HG03571 (cell line): ENCODE measurements around the gene BIRC3.

ENCODE experiments used
- ATAC-seq: cut with Tn5 transposase; IDR thresholded peaks from one replicate; pipeline ENCODE4 v1.9.1; 2021; ENCODE audit not compliant: unreplicated experiment

BIRC3 gene

GRCh38 chr11:102317099-102317767 is at the start of gene BIRC3:
BIRC3 (plus strand) TSS chr11:102317484; CDS start chr11:102324510, 7,026 bp downstream.
- peak; percentile 80 for ATAC-seq

GRCh38 chr11:102267609-102268008 is 49.7 kb upstream of the BIRC3 start:
- no peak for ATAC-seq

DNA sequence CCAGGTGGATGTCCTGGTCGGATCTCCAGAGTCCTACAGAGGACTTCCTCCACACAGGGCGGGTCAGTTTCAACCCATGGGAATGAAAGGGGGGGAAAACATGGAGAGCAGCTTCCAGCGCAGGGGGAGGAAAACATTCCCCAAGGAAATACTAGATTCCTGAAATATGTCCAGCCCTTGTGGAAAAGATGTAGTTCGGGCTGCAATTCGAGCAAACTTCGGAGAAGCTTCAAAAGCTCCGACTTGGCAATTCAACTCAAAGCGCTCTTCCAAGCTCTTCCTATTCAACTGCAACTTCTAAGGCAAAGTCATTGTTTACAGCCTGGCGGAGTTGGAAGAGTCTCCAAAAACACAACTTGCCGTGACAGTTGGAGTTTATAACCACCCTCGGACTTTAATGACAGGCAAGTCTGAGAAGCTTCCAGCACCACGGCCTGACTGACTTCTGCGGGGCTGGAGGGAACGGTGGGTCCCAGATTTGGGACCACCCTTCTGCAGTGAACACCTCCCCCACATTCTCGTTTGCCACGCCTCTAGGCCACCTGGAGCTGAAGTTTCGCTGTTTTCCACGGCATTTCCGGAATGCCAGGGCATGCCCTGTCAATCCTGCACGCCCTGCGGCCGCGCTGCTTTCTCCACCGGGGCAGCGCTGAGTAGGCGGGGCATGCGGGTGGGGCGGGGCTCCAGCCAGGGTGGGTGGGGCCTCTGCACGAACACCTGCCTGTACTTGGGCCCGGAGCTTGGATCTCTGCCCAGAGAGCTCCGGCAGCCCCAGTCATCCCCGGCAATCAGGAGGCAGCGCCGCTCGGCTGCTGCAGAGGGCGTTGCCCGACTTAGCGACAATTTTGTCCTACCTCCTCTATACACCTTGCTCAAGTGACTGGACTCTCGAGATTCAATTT is 49.0 kb upstream of the BIRC3 start:
- peak; percentile 99 for ATAC-seq

GRCh38 chr11:102268985-102269470 is 48.3 kb upstream of the BIRC3 start:
- no peak for ATAC-seq

DNA sequence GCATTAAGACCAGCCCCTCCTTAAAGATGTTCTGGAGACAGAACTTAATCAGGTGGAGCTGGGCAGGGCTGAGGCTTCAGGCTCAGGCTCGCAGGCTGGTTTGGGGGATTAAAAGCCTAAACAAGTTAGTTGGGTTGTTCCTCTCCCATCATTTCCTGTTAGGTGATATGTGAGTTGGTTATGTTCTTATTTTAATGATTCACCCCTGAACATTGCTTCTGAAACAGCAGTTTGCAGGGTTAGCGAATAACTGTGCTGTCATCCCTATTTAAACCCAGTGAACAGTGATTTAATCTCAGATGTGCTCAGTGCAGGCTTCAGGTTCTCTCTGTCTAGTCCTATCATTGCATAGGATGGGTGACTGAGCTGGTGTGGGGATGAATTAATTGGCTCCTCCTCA is 47.4 kb upstream of the BIRC3 start:
- no peak for ATAC-seq

- ATAC-seq: no peak
Observed at GRCh38 chr11:102272047-102272824, 45.0 kb upstream of the BIRC3 start.

- no peak for ATAC-seq
Observed at GRCh38 chr11:102274628-102275027, 42.7 kb upstream of the BIRC3 start.

DNA sequence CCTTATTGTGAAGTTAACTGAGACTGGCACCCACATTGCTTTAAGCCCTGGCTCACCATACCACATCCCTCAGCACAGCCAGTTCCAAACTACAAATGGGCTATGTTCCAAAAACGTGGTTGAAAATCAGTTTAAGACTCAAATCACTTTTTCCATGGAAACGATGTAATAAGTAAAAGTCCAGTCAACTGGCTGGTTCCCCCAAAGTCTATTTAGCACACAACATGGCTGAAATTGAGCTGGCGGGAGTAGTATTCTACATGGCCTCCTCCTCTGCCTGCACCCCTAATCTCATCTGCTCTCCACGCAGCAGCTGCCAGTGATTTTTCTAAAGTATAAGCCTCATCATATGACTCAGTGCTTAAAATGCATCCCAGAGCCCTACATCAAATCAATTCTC is 40.9 kb upstream of the BIRC3 start:
- ATAC-seq: no peak

DNA sequence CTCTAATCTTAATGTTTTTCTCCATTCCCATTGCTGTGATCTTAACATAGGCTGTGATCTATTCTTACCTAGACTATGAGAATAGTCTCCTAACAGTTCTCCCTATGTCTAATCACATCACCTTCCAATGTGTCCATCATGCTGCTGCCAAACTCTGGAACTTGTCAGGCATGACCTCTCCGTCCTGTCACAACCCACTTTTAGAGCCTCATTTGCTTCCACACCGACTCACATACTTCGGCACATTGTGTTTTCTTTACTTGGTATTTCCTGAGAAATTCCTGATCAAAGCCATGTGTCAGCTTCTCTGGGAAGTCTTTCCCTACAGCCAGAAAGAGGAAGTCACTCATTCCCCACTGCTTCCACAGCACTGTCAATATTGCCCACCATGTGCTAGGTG is 40.5 kb upstream of the BIRC3 start:
- ATAC-seq: no peak

DNA sequence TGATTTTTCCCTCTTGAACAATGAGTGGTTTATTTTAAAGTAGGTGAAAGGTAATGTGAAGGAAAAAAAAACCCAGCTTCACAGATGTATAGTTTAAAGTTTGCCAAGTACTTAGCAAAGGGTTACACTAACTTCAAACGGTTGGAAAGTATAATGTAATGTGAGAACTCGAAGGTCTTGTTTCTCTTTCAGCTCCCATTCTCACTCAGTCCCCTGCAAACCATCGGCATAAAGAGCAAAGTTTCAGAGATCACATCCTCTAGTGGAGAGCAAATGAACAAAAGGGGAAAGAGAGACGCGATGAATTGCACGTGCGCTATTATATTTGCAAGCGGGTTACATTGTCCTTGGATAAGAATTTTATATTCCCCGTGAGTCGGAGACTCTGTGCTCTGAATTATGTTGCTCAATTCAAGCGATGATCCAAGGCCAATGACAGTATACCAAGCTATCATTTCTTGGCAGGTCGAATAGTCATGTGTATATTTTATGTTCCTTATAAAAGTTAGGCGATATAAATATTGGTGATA is 37.6 kb upstream of the BIRC3 start:
- peak; percentile 59 for ATAC-seq

DNA sequence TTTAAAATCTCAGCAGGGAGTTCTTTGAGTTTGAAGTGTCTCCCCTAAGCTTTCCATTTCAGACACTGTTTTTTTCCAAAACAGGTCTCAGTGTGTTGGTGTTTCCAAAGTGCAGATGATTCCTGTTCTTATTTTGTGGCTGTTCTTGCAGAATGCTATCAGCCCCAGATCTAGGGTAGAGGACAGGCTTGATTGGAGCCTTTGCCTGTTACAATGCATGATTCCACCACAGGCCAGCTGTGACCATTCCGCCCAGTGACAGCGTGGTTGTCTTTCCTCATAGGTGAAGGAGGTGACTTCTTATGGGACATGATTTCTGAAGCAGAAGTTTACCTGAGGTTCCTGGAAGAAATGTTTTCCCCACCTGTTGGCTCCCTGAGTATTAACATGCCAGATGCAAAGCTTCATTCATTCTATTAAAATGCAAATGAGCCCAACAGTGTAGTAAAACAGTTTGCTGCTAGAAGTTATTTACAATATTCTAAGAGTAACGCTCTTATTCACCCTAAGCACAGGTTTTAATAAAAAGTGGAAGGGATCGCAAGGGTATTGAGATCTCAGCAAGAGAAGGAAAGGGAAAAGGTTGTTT is 36.9 kb upstream of the BIRC3 start:
- no peak for ATAC-seq

- ATAC-seq: no peak
Observed at GRCh38 chr11:102283116-102283485, 34.2 kb upstream of the BIRC3 start.

GRCh38 chr11:102284008-102284407 is 33.3 kb upstream of the BIRC3 start:
- ATAC-seq: no peak

DNA sequence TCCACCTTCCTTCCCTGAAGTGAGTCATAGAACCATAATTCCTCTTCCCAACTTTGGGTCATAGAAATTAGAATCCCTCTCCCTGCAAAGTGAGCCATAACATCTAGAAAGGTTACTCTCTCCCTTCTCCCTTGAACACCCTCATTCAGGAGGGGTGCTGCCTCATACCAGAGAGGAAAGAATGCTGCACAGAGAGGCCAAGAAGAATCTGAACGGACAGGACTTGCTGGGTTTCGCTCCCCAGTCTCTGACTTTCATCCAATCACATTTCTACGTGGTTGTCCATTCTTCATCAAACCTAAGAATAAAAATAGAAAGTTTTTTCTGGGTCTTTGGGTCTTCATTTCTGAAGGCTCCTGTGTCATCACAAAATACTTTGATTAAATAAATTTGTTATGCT is 31.0 kb upstream of the BIRC3 start:
- ATAC-seq: no peak

DNA sequence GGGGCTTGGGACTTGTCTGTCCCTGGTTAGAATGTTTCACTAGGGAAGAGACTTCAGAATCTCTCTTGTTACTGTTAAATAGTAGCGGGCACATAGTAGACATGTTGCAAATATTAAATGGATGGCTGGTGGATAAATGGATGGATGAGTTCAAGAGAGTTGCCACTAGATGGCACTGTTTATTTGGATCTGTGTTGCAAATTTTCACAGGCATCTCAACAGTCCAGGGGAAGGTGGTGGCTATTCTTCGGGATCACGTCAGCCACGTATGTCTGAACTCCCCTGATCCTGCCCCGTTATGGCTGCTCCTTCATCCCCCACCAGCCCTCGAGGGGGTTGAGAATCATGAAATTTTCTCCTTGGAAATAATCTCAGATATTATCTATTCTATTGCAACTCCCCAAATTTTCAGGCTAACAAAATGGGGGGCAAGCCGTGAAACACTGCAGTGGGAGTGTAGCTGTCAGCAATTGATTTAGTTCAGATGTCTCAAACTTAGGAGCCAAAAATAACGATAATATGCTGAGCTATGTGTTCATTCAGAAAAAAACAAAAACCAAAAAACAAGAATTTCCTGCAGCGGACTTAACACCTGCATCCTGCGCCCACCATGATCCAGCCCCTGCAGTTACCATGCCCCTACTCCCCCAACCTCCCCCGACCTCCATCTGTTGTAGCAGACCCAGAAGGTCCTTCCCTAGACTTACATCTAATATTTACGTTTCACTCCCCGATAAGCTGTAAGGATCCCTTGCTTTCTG is 29.1 kb upstream of the BIRC3 start:
- peak; percentile 92 for ATAC-seq

GRCh38 chr11:102288725-102289083 is 28.6 kb upstream of the BIRC3 start:
- ATAC-seq: no peak

DNA sequence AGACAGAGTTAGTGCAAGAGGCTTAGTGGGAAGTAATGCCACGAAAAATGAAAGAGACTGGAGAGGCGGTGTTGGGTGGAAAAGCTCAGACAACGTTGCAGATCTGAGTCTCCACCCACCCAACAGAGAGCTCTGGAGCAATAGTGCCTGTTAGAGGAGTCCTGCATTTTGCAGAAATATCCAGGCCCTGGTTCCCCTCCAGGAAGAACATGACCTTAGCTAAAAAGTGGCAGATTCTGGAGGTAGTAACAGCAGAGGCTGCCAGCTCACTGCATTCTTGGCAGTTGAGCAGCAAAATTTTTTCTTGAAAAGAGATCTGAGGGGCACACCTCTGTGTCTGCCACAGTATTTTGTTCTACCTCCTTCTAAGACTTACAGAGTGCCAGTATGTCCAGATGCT is 27.7 kb upstream of the BIRC3 start:
- no peak for ATAC-seq

DNA sequence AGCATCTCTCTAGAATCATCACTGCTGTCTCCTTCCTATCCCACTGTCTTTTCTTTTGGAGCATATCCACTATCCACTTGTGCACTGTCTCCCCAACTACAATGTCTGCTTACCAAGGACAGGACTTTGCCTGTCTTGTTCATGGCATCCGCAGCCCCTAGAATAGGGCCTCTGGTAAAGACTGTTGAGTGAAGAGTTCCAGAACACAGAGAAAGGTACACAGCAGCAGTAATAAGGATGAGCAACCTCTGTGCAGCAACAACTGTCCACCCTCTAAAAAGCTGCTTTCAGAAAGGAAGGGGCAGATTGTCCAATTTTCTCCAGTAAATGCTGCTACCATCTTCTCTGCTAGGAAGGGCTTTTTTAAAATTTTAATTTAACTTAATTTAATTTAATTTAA is 25.5 kb upstream of the BIRC3 start:
- no peak for ATAC-seq

DNA sequence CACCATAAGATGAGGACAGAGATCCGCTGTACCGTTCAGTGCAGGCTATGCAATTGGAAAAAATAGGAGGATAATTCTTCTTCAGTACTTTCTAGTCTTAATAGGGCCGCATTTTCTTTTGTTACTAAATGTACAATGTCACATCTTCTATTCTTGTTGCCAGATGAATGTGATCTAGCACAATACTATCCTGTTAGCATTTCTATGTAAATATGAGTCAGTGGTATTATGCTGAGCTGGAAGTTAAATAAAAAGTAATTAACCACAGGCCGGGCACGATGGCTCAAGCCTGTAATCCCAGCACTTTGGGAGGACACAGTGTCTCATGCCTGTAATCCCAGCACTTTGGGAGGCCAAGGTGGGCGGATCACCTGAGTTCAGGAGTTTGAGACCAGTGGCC is 24.4 kb upstream of the BIRC3 start:
- ATAC-seq: no peak
